ENCODE data around the gene GALNT9.

Gene GALNT9

DNA sequence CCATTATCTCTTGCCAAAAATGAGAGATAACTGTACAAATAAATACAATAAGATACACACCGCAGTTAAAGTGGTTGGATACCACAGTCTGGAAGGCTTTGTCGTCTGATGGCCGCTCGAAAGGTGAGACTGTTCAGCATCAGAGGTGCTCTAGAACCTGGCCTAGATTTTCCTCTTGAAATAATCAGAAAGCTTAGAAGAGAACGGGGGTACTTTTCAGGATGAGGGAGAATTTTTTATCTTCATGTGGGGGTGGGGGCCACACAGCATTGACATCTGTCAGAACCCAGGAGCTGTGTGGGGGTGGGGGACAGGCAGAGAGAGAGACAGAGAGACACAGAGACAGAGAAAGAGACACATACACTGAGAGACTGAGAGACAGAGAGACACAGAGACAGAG is 90.5 kb downstream of the GALNT9 start:
- DNase-seq (ENCODE audit: insufficient read length, low spot score) (no peak), FAIRE-seq (no peak)
- TF ChIP-seq, protein P1, sequence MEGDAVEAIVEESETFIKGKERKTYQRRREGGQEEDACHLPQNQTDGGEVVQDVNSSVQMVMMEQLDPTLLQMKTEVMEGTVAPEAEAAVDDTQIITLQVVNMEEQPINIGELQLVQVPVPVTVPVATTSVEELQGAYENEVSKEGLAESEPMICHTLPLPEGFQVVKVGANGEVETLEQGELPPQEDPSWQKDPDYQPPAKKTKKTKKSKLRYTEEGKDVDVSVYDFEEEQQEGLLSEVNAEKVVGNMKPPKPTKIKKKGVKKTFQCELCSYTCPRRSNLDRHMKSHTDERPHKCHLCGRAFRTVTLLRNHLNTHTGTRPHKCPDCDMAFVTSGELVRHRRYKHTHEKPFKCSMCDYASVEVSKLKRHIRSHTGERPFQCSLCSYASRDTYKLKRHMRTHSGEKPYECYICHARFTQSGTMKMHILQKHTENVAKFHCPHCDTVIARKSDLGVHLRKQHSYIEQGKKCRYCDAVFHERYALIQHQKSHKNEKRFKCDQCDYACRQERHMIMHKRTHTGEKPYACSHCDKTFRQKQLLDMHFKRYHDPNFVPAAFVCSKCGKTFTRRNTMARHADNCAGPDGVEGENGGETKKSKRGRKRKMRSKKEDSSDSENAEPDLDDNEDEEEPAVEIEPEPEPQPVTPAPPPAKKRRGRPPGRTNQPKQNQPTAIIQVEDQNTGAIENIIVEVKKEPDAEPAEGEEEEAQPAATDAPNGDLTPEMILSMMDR (IDR thresholded peaks at IDR 0.05; ENCODE audit: insufficient read depth, missing control alignments), result no peak

DNA sequence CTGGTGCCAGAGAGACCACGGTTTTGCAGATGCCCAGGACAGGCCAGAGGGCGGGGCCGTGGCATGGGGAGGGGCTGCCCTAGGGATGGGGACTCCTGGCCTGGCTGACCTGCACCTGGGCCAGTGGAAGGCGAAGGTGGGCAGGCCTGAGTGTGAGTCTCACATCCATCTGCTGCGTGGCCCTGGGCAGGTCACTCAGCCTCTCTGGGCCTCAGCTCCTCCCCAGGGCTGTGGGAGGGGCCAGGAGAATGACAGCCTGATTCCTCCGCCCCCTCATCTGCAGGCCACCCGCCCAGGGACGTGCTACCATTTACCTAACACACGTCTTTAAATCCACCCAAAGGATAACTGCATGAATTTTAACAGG is 90.9 kb downstream of the GALNT9 start:
- TF ChIP-seq, protein P1 (IDR thresholded peaks at IDR 0.05; ENCODE audit: insufficient read depth, missing control alignments), result no peak
- FAIRE-seq (no peak), DNase-seq (ENCODE audit: insufficient read length, low spot score) (no peak)

DNA sequence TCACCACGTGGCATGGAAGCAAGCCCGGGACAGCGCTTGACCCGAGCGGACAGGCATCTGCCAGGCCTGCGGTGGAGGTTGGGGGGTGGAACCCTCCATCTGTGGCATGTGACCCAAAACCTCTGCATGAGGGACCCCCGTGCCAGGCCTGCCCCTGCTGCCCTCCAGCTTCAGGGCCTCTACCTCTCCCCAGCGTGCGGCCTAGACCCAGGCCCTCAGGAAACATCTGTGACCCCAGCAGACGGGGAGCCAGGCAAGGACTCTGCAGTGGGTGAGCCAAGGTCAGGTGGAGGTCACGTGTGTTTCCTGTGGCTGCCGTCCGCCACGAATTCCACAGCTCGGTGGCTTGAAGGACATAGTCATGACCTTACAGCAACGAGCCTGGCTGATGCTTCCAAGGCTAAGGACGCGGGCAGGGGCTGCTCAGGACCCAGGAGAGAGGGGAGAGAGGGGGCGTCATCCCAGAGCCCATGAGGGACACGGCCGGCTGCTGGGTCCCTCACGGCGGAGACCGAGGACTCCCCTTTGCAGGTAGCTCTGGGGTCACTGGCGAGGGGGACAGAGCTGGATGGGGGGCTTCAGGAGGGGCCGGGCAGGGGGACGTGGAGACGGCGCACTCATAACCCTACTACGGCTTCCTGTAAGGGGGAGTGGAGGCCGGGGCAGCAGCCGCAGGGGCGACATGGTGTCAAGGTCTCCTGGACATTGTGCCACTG is 91.5 kb downstream of the GALNT9 start:
- TF ChIP-seq, protein P1 (IDR thresholded peaks at IDR 0.05; ENCODE audit: insufficient read depth, missing control alignments), result no peak
- FAIRE-seq (no peak), DNase-seq (ENCODE audit: insufficient read length, low spot score) (no peak)

DNA sequence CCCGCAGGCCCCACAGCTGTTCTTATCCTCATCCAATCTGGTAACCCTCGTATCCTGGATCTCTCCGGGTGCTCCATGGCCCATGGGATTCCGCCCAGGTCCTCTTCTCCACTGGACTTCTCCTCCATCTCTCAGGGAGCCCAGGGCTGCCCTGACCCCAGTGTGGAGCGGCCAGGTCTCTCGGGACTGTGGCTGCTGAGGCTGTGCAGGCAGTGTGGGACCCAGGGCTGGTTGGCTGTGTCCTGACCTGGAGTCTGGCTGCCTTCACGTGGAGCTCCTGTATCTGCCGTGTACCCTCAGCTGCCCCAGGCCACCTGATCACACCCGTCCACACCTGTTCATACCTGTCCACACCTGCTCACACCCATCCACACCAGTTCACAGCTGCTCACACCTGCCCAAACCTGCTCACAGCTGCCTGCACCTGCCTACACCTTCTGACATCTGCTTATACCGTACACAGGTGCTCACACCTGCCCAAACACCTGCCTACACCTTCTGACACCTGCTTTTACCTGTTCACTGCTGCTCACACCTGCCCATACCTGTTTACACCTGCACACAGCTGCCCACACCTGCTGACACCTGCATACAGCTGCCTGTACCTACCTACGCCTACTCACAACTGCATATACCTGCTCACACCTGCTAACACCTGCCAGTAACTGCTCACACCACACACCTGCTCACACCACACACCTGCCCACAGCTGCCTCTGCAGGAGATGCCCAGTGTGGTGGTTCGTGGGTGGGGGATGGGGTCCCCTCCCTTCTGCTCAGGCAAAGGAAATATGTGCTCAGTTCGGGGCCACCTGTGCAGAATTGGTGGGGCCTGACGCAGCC is 92.2 kb downstream of the GALNT9 start:
- FAIRE-seq, result no peak

DNA sequence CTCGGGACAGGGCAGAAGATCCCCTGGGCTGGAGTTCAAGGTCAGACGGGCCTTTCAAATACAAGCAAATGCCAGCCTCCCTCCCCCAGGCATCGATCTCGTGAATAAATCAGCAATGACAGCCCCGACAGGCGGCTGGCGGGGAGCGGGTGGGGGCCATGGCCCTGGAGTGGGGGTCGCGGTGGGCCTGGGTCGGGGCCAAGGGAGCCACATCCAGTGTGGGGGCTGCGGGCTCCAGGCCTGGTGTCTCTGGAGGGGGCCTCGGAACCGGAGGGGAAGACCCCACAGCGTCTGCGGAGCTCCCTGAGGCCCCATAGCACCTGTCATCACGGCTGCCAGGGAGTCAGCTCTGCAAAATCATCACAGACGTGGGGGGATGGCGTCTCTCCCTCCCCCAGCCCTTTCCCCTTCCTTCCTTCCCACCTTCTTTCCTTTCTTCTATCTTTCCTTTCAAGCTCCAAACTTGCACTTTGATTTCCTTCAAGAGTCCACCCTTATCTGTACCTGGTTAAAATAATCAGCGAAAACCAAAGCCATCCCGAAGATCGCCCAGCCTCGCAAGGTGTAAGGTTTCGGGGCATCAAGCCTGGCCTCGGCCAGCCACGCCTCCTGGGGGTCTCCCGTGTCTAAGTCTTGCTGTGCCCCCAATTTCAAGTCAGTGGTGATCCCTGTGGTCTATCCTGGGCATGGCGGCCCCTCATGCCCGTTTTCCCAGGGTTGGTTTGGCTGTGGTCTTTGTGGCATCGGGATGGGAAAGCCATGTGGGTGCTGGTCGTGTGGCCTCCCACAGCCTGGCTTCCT is 93.1 kb downstream of the GALNT9 start:
- DNase-seq (ENCODE audit: insufficient read length, low spot score) (no peak), FAIRE-seq (no peak)
- TF ChIP-seq, protein P1 (IDR thresholded peaks at IDR 0.05; ENCODE audit: insufficient read depth, missing control alignments), result no peak

More for the DNA sequence above, 92.2 kb downstream of the GALNT9 start:
- no peak for DNase-seq (ENCODE audit: insufficient read length, low spot score)
- TF ChIP-seq, protein P1 (IDR thresholded peaks at IDR 0.05; ENCODE audit: insufficient read depth, missing control alignments), result no peak

DNA sequence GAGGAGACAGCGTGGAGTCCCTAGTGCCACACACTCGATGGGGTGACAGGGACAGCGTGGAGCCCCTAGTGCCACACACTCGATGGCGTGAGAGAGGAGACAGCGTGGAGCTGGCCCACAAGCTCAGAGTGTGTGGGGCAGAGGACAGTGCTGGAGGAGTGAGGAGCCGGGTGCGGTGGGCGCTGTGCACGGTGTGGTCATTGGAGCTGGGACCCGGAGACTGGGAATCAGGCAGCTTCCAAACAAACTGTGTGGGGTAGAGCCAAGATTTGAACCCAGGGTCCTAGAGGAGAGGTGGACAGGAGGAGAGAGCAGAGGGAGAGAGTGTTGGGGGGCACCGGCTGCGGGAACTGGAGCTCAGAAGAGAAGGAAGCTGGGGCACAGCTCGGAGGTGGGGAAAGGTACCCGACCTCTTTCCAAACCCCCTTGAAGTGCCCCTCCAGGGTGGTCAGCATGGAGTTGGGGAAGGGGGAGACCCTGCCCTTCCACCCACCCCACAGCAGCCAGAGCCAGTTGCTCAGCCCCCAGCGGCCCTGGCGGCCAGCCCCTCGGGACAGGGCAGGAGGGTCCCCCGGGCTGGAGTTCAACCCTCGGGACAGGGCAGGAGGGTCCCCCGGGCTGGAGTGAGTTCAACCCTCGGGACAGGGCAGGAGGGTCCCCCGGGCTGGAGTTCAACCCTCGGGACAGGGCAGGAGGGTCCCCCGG is 94.1 kb downstream of the GALNT9 start:
- TF ChIP-seq, protein P1 (IDR thresholded peaks at IDR 0.05; ENCODE audit: insufficient read depth, missing control alignments), result no peak
- FAIRE-seq (no peak), DNase-seq (ENCODE audit: insufficient read length, low spot score) (no peak)
